GM12878 (cell line): ENCODE measurements around the gene HTR6.

Experiments
- EP300 ChIP-seq, 2 experiments: fragments of 150-350 bp in 1 of 2; IDR thresholded peaks; 2 replicates each; pipeline ENCODE4 v1.6.1; 2011 to 2012; ENCODE audit warnings: low read depth in 2 of 2, low read length in 2 of 2, borderline replicate concordance in 1 of 2, improper control_type of control experiment in 1 of 2, inconsistent platforms in 1 of 2; ENCODE audit not compliant: control insufficient read depth in 1 of 2
- RAD21 ChIP-seq: IDR thresholded peaks from 2 replicates; pipeline ENCODE4 v1.6.1; 2011; ENCODE audit warnings: mild to moderate bottlenecking, low read depth, low read length, moderate library complexity; ENCODE audit not compliant: insufficient read depth
- TF ChIP-seq, protein P1 (sequence below), 3 experiments: IDR thresholded peaks in 2 of 3; conservative IDR thresholded peaks in 1 of 3; 2 replicates each; pipeline ENCODE4 v1.5.1; 2011; ENCODE audit warnings: low read depth in 3 of 3, low read length in 3 of 3, mild to moderate bottlenecking in 3 of 3, control low read depth in 2 of 3, moderate library complexity in 2 of 3, inconsistent platforms in 1 of 3, mixed read lengths in 1 of 3; ENCODE audit not compliant: control insufficient read depth in 2 of 3, insufficient read depth in 1 of 3; ENCODE audit errors: extremely low read depth in 1 of 3
- TF ChIP-seq, protein P2 (sequence below): fragments of 450-650 bp; IDR thresholded peaks from 2 replicates; pipeline ENCODE4 v1.6.1; 2016; ENCODE audit warnings: mild to moderate bottlenecking

DNA sequence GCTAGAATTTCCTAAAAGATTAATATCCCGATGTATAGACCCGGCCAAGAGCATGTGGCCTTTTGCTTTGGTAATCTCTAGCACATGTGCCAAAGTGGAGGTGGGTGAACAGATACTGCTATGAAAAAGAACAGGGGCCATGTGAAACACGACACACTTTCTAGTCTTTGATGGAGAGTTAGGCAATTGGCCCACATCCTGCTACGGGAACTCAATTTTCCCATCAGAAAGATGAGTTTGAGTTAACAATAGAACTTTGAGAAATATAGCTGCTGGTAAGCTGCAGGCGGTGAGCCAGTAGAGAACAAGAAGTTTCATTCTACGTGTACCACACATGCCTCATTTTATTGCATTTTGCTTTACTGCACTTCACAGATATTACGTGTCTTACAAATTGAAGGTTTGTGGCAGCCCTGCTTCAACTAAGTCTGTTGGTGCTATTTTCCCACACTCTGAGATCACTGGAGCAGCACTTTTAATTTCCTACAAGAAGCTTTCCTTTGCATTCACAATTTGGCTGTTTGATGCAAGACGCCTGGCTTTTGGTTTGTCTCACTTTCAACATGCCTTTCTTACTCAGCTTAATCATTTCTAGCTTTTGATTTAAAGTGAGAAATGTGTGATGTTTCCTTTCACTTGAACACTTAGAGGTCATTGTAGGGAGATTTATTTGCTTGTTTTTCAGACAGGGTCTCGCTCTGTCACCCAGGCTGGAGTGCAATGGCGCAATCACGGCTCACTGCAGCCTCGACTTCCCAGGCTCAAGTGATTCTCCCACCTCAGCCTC, 46.3 kb downstream of the HTR6 start:
- TF ChIP-seq EP300 (IDR thresholded peaks at IDR 0.05; ENCODE audit: borderline replicate concordance in 1 of 2, control insufficient read depth in 1 of 2, low read depth in 2 of 2, low read length in 2 of 2): no peak
- TF ChIP-seq, protein P1, sequence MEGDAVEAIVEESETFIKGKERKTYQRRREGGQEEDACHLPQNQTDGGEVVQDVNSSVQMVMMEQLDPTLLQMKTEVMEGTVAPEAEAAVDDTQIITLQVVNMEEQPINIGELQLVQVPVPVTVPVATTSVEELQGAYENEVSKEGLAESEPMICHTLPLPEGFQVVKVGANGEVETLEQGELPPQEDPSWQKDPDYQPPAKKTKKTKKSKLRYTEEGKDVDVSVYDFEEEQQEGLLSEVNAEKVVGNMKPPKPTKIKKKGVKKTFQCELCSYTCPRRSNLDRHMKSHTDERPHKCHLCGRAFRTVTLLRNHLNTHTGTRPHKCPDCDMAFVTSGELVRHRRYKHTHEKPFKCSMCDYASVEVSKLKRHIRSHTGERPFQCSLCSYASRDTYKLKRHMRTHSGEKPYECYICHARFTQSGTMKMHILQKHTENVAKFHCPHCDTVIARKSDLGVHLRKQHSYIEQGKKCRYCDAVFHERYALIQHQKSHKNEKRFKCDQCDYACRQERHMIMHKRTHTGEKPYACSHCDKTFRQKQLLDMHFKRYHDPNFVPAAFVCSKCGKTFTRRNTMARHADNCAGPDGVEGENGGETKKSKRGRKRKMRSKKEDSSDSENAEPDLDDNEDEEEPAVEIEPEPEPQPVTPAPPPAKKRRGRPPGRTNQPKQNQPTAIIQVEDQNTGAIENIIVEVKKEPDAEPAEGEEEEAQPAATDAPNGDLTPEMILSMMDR (IDR thresholded peaks at IDR 0.05 in 2 of 3, conservative IDR thresholded peaks at IDR 0.05 in 1 of 3; ENCODE audit: control insufficient read depth in 2 of 3, extremely low read depth in 1 of 3, insufficient read depth in 1 of 3, low read depth in 3 of 3, low read length in 3 of 3): no peak
- no peak for TF ChIP-seq RAD21
- TF ChIP-seq, protein P2, sequence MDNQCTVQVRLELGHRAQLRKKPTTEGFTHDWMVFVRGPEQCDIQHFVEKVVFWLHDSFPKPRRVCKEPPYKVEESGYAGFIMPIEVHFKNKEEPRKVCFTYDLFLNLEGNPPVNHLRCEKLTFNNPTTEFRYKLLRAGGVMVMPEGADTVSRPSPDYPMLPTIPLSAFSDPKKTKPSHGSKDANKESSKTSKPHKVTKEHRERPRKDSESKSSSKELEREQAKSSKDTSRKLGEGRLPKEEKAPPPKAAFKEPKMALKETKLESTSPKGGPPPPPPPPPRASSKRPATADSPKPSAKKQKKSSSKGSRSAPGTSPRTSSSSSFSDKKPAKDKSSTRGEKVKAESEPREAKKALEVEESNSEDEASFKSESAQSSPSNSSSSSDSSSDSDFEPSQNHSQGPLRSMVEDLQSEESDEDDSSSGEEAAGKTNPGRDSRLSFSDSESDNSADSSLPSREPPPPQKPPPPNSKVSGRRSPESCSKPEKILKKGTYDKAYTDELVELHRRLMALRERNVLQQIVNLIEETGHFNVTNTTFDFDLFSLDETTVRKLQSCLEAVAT: no peak; the same call in 1 of the 2 replicates
